Measurements from ENCODE around the gene TBC1D25.

The TBC1D25 gene

GRCh38 chrX:48611703-48612102 lies 72.2 kb downstream of the TBC1D25 start:
- H3K36me3 ChIP-seq (replicated peaks): no peaks in the 10 kb centered on the region
- in situ Hi-C loops (cut with MboI; ENCODE audit: low sequenced_read_pairs): no loop called here
- no peaks in the 10 kb centered on the region for H3K4me1 ChIP-seq
- no peaks in the 10 kb centered on the region for H3K9me3 ChIP-seq
- no peaks in the 10 kb centered on the region for H3K27me3 ChIP-seq (ENCODE audit: low read depth)
- no peak for DNase-seq (ENCODE audit: low spot score in 2 of 2)
- no peak overlapping the region for H3K4me3 ChIP-seq

Data from HAP-1 (cell line).